AG09309 (cell line): ENCODE data around the gene CYP26B1.

ENCODE experiments used
- DNase-seq: peaks from one replicate; pipeline ENCODE4 v3.0.0-alpha.2; 2010; ENCODE audit warnings: low read depth
- H3K4me3 ChIP-seq: 2 replicates; pipeline ENCODE4 v1.5.1; 2011; ENCODE audit warnings: mild to moderate bottlenecking, low read depth, low read length, moderate library complexity; ENCODE audit not compliant: control insufficient read depth
- CTCF ChIP-seq: IDR thresholded peaks from 2 replicates; pipeline ENCODE4 v1.5.1; 2011; ENCODE audit warnings: mild to moderate bottlenecking, low read depth, low read length, inconsistent platforms; ENCODE audit not compliant: insufficient read depth, control insufficient read depth; ENCODE audit errors: missing control alignments

Gene CYP26B1

GRCh38 chr2:72156872-72157271 is 9.2 kb upstream of the CYP26B1 start:
- no peak overlapping the region for H3K4me3 ChIP-seq
- TF ChIP-seq CTCF = no peak
- no peak for DNase-seq

- no peak for TF ChIP-seq CTCF
These were observed 8.1 kb upstream of the CYP26B1 start for GRCh38 chr2:72155737-72156136.

GRCh38 chr2:72155151-72155550 is 7.5 kb upstream of the CYP26B1 start:
- H3K4me3 ChIP-seq = no peak overlapping the region
- DNase-seq = no peak
- no peak for TF ChIP-seq CTCF

More at GRCh38 chr2:72155737-72156136, 8.1 kb upstream of the CYP26B1 start:
- no peak for DNase-seq
- H3K4me3 ChIP-seq = no peak overlapping the region

- TF ChIP-seq CTCF = no peak
- DNase-seq = no peak
- H3K4me3 ChIP-seq = no peak overlapping the region
These were observed 6.8 kb upstream of the CYP26B1 start for GRCh38 chr2:72154386-72154975.

GRCh38 chr2:72153924-72154323 is 6.3 kb upstream of the CYP26B1 start:
- DNase-seq = no peak
- no peak for TF ChIP-seq CTCF
- H3K4me3 ChIP-seq = no peak overlapping the region

GRCh38 chr2:72153026-72153791 is 5.5 kb upstream of the CYP26B1 start:
- H3K4me3 ChIP-seq = no peak overlapping the region
- DNase-seq = no peak
- TF ChIP-seq CTCF = no peak

GRCh38 chr2:72150861-72151356 is 3.2 kb upstream of the CYP26B1 start:
- TF ChIP-seq CTCF = no peak
- no peak overlapping the region for H3K4me3 ChIP-seq
- DNase-seq = no peak
